ENCODE measurements around the gene AKT2. TPM values are rescaled to one million over a fixed set of nuclear protein-coding genes. Genes with fewer than 3 reads are reported as not detected.

The AKT2 gene
- total and polyA plus RNA-seq, 8 donors, result 49.2 to 79.3 (median 55.4) TPM

- peaks cover 0 to 45% (median 7%) of the 10 kb centered on the region in 3 donors for H3K36me3 ChIP-seq
- H3K9me3 ChIP-seq, result no peaks in the 10 kb centered on the region
- FAIRE-seq (no peak), ATAC-seq (no peak), DNase-seq (peak in 2 of 6 donors; percentile 28 to 62)
- H3K27me3 ChIP-seq, result no peaks in the 10 kb centered on the region
- no peaks in the 10 kb centered on the region for H3K4me1 ChIP-seq
- TF ChIP-seq CTCF (IDR thresholded peaks at IDR 0.05), result no peak
- intact Hi-C loops (cut with DNase I), result no loop called here
- no peak overlapping the region for H3K27ac ChIP-seq
- 90 to 91% methylated on average over 7 of the region's 7 CpGs for WGBS, 2 donors
- H3K4me3 ChIP-seq, result no peak overlapping the region
Measured at GRCh38 chr19:40320558-40320935, 35.4 kb upstream of the AKT2 start.

- FAIRE-seq, result no peak
- TF ChIP-seq CTCF (IDR thresholded peaks at IDR 0.05), result no peak
- Histone ChIP-seq H3K27ac (no peak overlapping the region), H3K9me3 (no peaks in the 10 kb centered on the region), H3K27me3 (no peaks in the 10 kb centered on the region), H3K4me1 (no peaks in the 10 kb centered on the region), H3K36me3 (peaks cover 0 to 14% (median 7%) of the 10 kb centered on the region in 3 donors), H3K4me3 (no peak overlapping the region)
- intact Hi-C loops (cut with DNase I), result no loop called here
- WGBS, 2 donors, result 83 to 84% methylated on average over 7 of the region's 7 CpGs
- no peak for ATAC-seq
- DNase-seq, result peak in 1 of 6 donors; percentile 30
Measured at GRCh38 chr19:40317338-40317737, 32.2 kb upstream of the AKT2 start.

- Histone ChIP-seq H3K27me3 (no peaks in the 10 kb centered on the region), H3K36me3 (peaks cover 0 to 2% (median 0%) of the 10 kb centered on the region in 3 donors), H3K9me3 (no peaks in the 10 kb centered on the region), H3K4me1 (no peaks in the 10 kb centered on the region), H3K4me3 (no peak overlapping the region), H3K27ac (no peak overlapping the region)
- ATAC-seq (no peak), FAIRE-seq (no peak), DNase-seq (peak in 1 of 6 donors; percentile 48)
- no peak for TF ChIP-seq CTCF (IDR thresholded peaks at IDR 0.05)
- 87 to 97% methylated on average over 5 of the region's 5 CpGs for WGBS, 2 donors
- intact Hi-C loops (cut with DNase I), result no loop called here
Measured at GRCh38 chr19:40315812-40316470, 30.8 kb upstream of the AKT2 start.

- ATAC-seq, result no peak
- intact Hi-C loops (cut with DNase I), result no loop called here
- FAIRE-seq, result no peak
- TF ChIP-seq CTCF (IDR thresholded peaks at IDR 0.05), result no peak
- H3K4me3 ChIP-seq, result no peak overlapping the region
- H3K9me3 ChIP-seq, result no peaks in the 10 kb centered on the region
- no peaks in the 10 kb centered on the region for H3K36me3 ChIP-seq
- H3K27ac ChIP-seq, result no peak overlapping the region
- DNase-seq, result no peak
- H3K4me1 ChIP-seq, result no peaks in the 10 kb centered on the region
- H3K27me3 ChIP-seq, result no peaks in the 10 kb centered on the region
- 80 to 85% methylated on average over 2 of the region's 2 CpGs for WGBS, 2 donors
Measured at GRCh38 chr19:40314656-40315055, 29.5 kb upstream of the AKT2 start.

GRCh38 chr19:40313229-40313983 lies 28.3 kb upstream of the AKT2 start:
- Histone ChIP-seq H3K9me3 (no peaks in the 10 kb centered on the region), H3K4me3 (no peak overlapping the region), H3K4me1 (no peaks in the 10 kb centered on the region), H3K36me3 (no peaks in the 10 kb centered on the region), H3K27ac (no peak overlapping the region), H3K27me3 (no peaks in the 10 kb centered on the region)
- FAIRE-seq, result no peak
- intact Hi-C loops (cut with DNase I), result no loop called here
- no peak for ATAC-seq
- no peak for DNase-seq
- TF ChIP-seq CTCF (IDR thresholded peaks at IDR 0.05), result no peak
- WGBS, 2 donors, result 90 to 97% methylated on average over 9 of the region's 9 CpGs
